CD4-positive, alpha-beta T cell treated with Interleukin-2 at 100 ng/mL for 4 hours (primary cell): ENCODE results near the gene LIMA1.
"Not testable (repeated sequence)": the region's sequence is repeated elsewhere in the genome, so short reads cannot be mapped to it uniquely, and the experiment has no call there.

Experiments used
- DNase-seq: peaks from one replicate; pipeline ENCODE4 v3.0.0-alpha.2; 2020; ENCODE audit warnings: low spot score

Gene LIMA1

DNA sequence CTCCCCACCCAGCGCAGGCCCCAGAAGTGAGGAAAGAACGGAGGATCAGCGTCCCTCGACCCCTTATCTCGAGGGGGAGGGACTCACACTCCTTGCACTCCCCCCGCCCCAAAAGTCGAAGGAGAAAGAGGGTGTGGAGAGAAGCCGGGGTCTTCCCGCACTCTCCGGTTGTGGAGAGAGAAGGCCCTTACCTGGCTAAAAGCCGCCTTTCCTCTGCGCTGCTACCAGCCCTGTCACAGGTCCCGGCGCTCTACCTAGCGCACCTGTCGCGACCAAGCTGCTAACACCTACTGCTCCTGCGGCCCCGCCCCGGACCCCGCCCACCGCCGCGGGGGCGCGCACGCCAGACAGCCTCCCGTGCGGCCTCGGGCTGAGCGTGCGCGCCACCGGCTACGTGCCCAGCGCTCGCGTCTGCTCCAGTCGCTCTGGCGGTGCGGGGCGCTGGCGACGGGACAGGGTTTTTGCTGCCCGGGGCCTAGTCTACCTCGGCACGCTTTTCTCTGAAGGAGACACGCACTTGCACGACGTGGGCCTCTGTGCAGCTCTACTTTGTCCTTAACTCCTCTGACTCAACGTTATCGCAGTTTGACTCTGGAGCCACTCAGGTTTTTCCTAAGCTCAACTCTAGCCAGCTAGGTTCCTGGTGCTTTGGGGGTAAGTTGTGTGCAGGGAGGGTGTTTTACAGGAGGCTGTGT lies at the start of gene LIMA1:
Gene LIMA1, minus strand, starts transcription at position 292 of the 695 bp plus-strand sequence. CDS start 34,769 bp downstream, outside the sequence.
- peak; percentile 88 for DNase-seq

DNA sequence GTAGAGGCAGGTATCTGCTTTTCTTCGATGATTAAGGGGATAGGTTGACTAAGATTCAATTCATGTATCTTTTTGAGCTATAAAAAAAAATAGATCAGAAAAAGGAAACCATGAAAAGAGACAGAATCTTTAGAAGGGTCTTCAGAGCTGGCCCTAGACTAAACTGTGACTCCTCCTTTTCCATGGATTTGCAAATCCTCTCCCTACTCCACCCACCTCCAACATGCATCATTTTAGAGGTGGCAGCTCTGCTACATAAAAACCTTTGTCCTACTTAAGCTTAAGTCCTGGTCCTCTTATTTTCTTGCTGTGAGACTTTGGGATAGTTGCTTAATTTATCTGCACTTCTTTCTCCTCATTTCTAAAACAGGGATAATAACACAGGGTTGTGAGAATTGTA lies 48.4 kb upstream of the LIMA1 start:
- DNase-seq, result no peak

DNA sequence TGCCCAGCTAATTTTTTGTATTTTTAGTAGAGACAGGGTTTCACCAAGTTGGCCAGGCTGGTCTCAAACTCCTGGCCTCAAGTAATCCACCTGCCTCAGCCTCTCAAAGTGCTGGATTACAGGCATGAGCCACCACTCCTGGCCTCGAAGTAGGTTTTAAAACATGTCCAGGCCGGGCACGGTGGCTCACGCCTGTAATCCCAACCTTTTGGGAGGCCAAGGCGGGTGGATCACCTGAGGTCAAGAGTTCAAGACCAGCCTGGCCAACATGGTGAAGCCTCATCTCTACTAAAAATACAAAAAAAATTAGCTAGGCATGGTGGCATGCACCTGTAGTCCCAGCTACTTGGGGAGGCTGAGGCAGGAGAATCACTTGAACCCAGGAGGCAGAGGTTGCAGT lies 45.3 kb upstream of the LIMA1 start:
- DNase-seq, result not testable (repeated sequence)

DNA sequence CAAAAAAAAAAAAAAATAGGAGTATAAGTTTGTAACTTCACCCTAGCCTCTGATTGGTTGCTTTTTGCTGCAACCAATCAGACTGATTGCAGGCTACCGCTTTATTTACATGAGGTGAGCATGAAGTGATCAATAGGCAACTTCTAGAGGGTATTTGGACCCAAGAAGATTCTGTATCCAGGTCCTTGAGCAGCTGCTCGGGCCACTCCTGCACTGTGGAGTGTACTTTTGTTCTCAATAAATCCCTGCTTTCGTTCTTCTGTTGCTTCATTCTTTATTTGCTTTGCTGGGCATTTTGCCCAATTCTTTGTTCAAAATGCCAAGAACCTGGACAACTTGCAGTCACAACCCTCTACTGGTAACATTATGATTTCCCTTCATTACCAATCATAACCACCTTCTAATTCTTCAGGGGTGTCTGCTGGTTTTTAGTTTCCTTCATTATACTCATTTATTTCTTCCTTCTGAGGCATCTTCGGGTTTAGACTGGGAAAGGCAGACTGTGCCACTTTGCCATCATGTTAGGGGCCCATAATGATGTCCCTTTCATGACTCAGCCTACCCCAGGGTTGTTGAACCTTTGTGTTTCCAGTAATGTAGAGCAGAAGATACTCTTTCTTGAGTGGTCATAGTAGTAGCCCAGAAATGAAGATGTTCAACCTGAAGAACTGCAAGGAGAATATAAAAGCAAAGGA lies 43.4 kb upstream of the LIMA1 start:
- DNase-seq, result no peak

DNA sequence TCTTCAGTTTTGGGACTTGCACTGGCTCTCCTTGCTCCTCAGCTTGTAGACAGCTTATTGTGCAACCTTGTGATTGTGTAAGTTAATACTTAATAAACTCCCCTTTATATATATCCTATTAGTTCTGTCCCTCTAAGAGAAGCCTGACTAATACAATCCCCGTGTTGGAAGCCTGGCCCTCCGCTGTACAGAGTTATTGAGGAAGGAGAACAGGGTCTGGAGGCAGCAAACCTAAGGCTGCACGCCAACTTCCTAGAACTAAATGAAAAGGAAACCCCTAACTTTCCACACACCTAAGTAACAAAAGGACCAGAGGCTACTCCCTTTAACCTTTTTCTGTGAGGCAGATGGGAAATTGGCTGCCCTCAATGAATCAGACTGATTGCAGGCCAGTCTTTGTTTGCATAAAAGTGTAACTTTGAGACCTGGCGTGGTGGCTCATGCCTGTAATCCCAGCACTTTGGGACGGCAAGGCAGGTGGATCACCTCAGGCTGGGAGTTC lies 42.6 kb upstream of the LIMA1 start:
- no peak for DNase-seq

DNA sequence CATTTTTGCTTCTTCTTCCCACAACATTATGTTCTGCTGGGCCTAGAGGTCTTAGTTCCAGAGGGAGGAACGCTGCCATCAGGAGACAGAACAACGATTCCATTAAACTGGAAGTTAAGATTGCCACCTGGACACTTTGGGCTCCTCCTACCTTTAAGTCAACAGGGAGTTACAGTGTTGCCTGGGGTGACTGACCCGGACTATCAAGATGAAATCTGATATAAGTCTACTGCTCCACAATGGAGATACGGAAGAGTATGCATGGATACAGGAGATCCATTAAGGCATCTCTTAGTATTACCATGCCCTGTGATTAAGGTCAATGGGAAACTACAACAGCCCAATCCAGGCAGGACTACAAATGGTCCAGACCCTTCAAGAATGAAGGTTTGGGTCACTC lies 41.5 kb upstream of the LIMA1 start:
- not testable (repeated sequence) for DNase-seq

DNA sequence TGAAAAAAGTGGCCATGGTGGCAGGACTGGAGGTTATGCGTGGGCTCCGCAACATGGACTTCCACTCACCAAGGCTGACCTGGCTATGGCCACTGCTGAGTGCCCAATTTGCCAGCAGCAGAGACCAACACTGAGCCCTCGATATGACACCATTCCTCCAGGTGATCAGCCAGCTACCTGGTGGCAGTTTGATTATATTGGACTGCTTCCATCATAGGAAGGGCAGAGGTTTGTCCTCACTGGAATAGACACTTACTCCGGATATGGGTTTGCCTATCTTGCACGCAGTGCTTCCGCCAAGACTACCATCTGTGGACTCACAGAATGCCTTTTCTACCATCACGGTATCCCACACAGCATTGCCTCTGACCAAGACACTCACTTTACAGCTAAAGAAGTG lies 40.8 kb upstream of the LIMA1 start:
- DNase-seq, result not testable (repeated sequence)

DNA sequence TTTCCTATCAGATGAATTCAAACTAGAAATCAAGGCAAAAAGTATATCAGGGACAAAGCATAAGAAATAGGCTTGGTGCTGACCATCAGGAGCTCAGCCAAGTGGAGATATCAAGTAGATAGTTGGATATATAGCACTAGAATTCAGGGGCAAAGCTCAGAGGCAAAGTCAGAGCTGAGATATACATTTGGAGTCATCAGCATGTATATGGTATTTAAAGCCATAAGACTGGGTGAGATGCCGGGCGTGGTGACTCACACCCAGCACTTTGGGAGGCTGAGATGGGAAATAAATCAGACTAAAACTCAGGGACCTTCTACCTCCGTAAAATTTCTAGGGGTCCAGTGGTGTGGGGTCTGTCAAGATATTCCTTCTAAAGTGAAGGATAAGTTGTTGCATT lies 38.9 kb upstream of the LIMA1 start:
- DNase-seq, result no peak

DNA sequence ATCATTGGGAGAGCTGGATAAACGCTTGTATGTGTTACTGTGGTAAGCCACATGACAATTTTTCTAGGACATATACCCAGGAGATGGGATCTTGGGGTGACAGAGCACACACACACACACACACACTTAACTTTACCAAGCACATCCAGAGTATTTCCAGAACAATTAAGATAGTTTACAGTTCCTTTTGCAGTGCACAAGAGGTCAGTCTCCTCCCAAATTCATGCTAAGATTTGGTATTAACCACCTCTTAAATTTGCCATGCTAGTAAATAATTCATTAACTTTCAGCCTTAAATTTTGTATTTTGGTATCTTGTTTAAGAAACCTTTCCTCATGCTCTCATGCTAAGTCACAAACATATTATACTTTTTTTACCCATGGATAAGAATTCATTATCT lies 33.9 kb upstream of the LIMA1 start:
- DNase-seq, result no peak

DNA sequence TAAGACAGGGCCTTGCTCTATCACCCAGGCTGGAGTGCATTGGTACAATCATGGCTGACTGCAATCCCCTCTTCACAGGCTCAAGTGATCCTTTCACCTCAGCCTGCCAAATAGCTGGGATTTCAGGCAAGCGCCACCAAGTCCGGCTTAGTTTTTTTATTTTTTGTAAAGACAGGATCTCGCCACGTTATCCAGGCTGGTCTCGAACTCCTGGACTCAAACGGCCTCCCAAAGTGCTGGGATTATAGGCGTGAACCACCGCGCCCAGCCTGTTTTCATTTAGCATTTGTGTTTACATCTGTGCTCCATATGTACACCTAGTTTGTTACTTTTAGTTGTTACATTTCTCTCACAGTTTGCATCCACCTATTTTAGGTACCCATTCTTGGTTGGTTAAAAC lies 32.5 kb upstream of the LIMA1 start:
- DNase-seq, result no peak

DNA sequence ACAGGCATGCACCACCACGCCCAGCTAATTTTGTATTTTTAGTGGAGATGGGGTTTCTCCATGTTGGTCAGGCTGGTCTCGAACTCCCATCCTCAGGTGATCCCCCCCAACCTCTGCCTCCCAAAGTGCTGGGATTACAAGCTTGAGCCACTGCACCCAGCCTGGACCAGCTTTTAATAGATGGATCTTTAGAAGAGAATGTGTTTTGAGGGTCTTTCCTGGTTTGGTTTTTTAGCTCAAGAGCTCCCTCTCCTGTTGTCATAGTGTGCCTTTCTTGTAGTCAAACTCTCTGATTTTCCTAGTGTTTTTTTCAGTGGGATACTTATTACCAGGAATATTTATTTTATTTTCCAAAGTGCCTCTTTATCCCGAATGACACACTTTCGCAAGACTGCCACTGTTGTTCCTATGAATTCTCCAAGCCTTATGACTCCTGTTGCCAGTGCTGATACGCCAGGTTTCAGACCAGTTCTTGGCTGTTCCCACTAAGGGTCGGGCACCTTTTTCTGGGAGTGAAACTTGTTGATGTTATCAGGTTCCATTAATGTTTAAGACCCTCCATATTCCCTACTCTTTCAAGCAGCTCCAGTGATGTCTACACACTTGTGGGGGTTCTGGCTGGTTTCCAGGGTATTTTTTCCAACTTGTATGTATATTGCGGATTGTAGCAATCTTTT lies 31.5 kb upstream of the LIMA1 start:
- DNase-seq, result peak; percentile 1

DNA sequence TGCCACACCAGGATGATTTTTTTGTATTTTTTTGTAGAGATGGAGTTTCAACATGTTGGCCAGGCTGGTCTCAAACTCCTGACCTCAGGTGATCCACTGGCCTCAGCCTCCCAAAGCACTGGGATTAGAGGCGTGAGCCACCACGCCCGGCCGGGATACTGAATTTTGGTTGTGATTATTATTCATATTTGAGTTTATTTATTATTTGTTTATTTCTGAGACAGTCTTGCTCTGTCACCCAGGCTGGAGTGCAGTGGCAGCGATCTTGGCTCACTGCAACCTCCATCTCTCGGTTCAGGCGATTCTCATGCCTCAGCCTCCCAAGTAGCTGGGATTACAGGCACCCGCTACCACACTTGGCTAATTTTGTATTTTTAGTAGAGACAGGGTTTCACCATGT lies 30.7 kb upstream of the LIMA1 start:
- not testable (repeated sequence) for DNase-seq

DNA sequence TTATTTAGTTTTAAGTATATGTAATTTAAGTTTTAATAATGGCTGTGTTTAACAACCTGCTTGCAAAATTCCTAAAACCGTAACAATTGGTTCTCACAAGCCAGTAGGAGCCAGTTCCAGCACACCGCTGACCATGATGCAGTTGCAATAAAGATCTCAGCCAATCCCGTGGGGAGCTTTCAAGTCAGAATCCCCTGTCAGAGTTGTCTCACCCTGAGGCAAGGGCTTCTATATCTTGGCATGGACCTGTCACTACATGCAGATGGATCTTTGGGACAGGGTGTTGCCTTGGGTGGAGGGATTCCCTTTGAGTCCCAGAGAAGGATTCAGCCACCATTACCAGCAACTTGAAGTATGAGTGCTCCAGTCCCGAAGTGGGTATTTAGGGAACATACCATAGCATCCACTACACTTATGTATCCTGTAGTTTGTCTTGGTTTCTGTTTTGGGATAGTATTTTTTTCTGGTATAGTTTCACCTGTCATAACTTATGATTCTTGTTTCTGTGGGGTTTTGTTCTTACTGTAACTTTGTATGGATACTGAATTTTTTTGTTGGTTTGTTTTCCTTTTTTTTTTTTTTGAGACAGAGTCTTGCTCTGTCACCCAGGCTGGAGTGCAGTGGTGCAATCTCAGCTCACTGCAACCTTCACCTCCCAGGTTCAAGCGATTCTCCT lies 30.1 kb upstream of the LIMA1 start:
- no peak for DNase-seq

DNA sequence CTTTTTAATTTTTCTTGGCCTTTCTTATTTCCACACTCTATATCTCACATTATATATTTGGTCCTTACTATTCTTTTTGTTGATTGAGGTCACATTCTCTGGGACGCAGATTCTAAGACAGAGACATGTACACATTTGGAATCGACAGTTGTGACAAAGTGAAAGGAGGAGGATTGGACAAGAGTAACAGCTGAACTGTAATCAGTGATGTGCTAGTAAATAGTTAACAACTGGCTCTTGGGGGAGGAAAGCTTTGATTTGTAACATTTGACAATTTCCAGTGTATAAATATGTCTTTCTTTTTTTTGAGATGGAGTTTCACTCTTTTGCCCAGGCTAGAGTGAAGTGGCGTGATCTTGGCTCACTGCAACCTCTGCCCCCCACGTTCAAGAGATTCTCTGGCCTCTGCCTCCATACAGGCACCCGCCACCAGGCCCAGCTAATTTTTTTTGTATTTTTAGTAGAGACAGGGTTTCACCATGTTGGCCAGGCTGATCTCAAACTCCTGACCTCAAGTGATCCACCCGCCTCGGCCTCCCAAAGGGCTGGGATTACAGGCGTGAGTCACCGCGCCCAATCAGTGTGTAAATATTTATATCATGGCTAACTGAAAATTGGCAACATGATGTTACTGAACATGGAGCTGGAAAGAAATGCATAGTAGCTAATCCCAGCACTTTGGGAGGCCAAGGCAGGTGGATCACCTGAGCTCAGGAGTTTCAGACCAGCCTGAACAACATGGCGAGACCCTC lies 28.7 kb upstream of the LIMA1 start:
- DNase-seq, result not testable (repeated sequence)

DNA sequence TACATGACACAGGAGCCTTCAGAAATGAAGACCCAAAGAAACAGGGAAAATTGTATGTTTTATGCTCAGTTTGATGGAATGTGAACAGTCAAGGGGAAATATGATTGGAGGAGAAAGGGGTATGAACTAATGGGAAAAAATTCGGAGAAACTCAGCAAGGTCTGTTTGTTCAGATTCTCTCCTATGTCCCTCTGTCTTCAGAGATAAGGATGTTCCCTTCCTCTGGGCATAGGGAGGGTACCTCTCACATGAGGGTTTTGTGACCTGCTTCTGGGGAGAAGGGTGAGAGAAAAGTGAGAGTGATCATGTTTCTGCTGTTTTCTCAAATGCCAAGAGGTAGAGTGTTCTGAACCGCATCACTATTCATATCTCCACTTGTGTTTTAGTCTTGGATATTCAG lies 26.6 kb upstream of the LIMA1 start:
- DNase-seq, result no peak

DNA sequence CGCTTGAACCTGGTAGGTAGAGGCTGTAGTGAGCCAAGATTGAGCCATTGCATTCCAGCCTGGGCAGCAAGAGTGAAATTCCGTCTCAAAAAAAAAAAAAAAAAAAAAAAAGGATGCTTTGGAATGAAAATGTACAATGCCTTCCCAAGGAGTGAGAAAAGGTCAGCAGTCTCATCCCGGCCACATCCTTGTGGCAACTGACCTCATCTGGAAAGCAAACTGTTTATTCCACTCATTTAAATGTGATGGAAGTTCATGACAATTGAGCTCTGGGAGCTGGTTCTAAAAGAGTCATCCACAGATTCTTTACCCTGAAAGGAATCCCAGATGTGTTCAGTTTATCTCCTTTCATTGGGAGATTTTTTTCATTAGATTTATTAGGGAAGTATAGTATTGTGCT lies 19.4 kb upstream of the LIMA1 start:
- DNase-seq, result no peak

DNA sequence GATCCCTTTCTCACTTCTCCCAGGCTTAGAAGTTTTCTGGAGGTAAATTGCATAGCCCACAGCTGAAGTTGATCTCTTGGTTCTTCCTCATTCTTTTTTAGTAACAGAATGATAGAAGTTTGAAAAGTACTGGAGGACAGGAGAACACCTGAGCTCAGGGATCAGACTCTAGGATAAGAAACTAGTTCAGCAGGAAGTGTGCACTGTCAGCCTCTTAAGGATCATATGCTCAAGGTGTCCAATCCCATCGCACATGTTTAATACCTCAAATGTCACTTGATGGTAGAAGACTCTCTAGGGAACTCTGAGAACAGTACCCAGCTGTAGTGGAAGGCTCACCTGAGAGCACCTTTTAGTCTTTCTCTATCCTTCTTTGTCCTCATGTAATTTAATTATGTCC lies 14.7 kb upstream of the LIMA1 start:
- DNase-seq, result no peak

DNA sequence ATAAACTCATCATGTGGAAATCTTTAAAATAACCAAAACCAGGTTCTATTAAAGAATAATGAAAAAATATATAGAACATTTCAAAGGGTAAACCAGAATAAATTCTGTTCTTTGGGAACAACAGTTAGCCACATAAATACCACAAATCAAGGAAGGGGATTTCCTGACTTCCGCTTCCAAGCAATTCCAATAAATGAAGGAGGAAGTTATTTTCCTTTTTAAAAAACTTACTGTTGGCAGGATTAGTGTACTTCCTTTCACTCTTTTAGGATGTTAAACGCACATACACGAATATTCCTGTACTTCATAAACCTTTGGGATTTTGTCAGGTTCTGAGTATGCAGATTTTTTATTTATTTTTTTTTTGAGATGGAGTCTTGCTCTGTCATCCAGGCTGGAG lies 13.7 kb upstream of the LIMA1 start:
- no peak for DNase-seq

DNA sequence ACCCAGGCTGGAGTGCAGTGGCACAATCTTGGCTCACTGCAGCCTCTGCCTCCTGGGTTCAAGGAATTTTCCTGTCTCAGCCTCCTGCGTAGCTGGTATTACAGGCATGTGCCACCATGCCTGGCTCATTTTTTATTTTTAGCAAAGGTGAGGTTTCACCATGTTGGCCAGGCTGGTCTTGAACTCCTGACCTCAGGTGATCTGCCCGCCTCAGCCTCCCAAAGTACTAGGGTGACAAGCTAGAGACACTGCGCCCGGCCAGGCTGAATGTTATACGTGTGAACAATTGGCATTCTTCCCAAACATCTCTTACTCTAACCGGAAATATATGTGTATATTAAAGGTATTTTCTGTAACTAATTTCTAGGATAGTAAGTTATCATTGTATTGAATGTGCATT lies 13.2 kb upstream of the LIMA1 start:
- DNase-seq, result no peak

DNA sequence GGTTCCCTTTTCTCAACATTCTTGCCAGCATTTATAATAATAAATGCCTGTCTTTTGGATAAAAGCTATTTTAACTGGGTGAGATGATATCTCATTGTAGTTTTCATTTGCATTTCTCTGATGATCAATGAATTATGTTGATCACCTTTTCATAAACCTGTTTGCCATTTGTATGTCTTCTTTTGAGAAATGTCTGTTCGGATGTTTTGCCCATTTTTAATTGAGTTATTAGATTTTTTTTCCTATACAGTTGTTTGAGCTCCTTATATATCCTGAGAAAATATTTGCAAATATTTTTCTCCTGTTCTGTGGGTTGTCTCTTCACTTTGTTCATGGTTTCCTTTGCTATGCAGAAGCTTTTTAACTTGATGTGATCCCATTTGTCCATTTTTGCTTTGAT lies 8.1 kb upstream of the LIMA1 start:
- no peak for DNase-seq

DNA sequence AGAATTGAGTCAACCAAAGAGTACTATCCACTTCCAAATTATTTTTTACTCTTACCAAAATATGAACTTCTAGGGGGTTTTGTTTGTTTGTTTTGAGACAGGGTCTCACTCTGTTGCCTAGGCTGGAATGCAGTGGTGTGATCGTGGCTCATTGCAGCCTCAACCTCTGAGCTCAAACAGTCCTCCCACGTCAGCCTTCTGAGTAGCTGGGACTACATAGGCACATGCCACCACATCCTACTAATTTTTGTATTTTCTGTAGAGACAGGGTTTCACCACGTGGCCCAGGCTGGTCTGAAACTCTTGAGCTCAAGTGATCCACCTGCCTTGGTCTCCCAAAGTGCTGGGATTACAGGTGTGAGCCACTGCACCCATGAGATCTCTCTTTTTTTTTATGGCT lies 7.4 kb upstream of the LIMA1 start:
- not testable (repeated sequence) for DNase-seq

DNA sequence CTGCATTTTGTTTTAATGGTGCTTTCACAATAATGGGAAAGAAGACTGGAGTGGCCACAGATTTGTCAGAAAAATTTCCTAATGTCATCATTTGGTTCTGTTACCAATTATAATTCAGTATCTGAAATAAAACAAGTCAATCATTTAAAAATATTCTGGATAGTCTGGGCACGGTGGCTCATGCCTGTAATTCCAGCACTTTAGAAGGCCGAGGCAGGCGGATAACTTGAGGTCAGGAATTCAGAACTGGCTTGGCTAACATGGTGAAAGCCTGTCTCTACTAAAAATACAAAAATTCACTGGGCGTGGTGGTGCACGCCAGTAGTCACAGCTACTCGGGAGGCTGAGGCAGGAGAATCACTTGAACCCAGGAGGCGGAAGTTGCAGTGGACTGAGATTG lies 4.0 kb upstream of the LIMA1 start:
- DNase-seq, result no peak
